GM23338 (cell line): ENCODE data around the gene DR1. TPM values are rescaled to one million over a fixed set of nuclear protein-coding genes. Genes with fewer than 3 reads are reported as not detected.

Experiments used
- ATAC-seq: fragments of 200-7000 bp; cut with Tn5 transposase; 3 replicates; pipeline ENCODE4 v1.9.1; 2020
- DNase-seq: peaks from one replicate; pipeline ENCODE4 v3.0.0-alpha.2; 2015; ENCODE audit warnings: low spot score
- H2AFZ ChIP-seq: fragments of 200-600 bp; sonication (generic); 2 replicates; pipeline ENCODE4 v1.8.0; 2016; ENCODE audit warnings: antibody characterized with exemption, mild to moderate bottlenecking, moderate library complexity
- H3F3A ChIP-seq: fragments of 200-600 bp; sonication (generic); replicated peaks from 2 replicates; pipeline ENCODE4 v1.8.0; 2017; ENCODE audit warnings: antibody characterized with exemption, mixed run types, low read depth
- H3K27ac ChIP-seq: fragments of 200-600 bp; sonication (generic); 2 replicates; pipeline ENCODE4 v1.6.1; 2016; ENCODE audit warnings: low read depth
- H3K27me3 ChIP-seq: fragments of 200-600 bp; sonication (generic); 2 replicates; pipeline ENCODE4 v1.8.0; 2016; ENCODE audit warnings: mild to moderate bottlenecking, mixed run types, moderate library complexity; ENCODE audit not compliant: insufficient read depth
- H3K36me3 ChIP-seq: fragments of 200-600 bp; sonication (generic); 2 replicates; pipeline ENCODE4 v1.8.0; 2016; ENCODE audit warnings: mild to moderate bottlenecking; ENCODE audit not compliant: insufficient read depth
- H3K4me1 ChIP-seq: fragments of 200-600 bp; sonication (generic); 2 replicates; pipeline ENCODE4 v1.8.0; 2016; ENCODE audit warnings: mild to moderate bottlenecking, moderate library complexity; ENCODE audit not compliant: insufficient read depth
- H3K4me2 ChIP-seq: fragments of 200-600 bp; sonication (generic); 2 replicates; pipeline ENCODE4 v1.7.1; 2017; ENCODE audit warnings: mixed run types
- H3K4me3 ChIP-seq: fragments of 200-600 bp; sonication (generic); 2 replicates; pipeline ENCODE4 v1.6.1; 2016; ENCODE audit warnings: mixed run types
- H3K79me2 ChIP-seq: fragments of 200-600 bp; sonication (generic); replicated peaks from 2 replicates; pipeline ENCODE4 v1.8.0; 2017; ENCODE audit warnings: mild to moderate bottlenecking; ENCODE audit not compliant: insufficient read depth
- H3K9me2 ChIP-seq: fragments of 200-600 bp; sonication (generic); 2 replicates; pipeline ENCODE4 v1.8.0; 2017; ENCODE audit not compliant: insufficient read depth
- H4K20me1 ChIP-seq: fragments of 200-600 bp; sonication (generic); replicated peaks from 2 replicates; pipeline ENCODE4 v1.8.0; 2017; ENCODE audit warnings: mild to moderate bottlenecking; ENCODE audit not compliant: insufficient read depth
- H3K27ac Mint-ChIP-seq: 2 replicates; pipeline ENCODE4 v1.8.0; 2020; ENCODE audit warnings: inconsistent platforms, mild to moderate bottlenecking, moderate library complexity, mixed read lengths
- H3K27me3 Mint-ChIP-seq: 3 replicates; pipeline ENCODE4 v1.8.0; 2022; ENCODE audit warnings: low read depth, mild to moderate bottlenecking, moderate library complexity, mixed read lengths, inconsistent platforms; ENCODE audit not compliant: insufficient read depth, poor library complexity
- H3K36me3 Mint-ChIP-seq: 3 replicates; pipeline ENCODE4 v1.8.0; 2021; ENCODE audit warnings: low read depth, mild to moderate bottlenecking, inconsistent platforms, moderate library complexity, mixed read lengths
- H3K4me1 Mint-ChIP-seq: 3 replicates; pipeline ENCODE4 v1.8.0; 2020; ENCODE audit warnings: mild to moderate bottlenecking, inconsistent platforms, mixed read lengths
- H3K4me3 Mint-ChIP-seq: 3 replicates; pipeline ENCODE4 v1.8.0; 2021; ENCODE audit warnings: moderate library complexity, mild to moderate bottlenecking, inconsistent platforms, mixed read lengths
- H3K9me3 Mint-ChIP-seq: 3 replicates; pipeline ENCODE4 v1.8.0; 2020; ENCODE audit warnings: moderate library complexity, mild to moderate bottlenecking, inconsistent platforms, mixed read lengths
- CREB1 ChIP-seq: fragments of 250-450 bp; sonication (Bioruptor Pico); IDR thresholded peaks from 2 replicates; pipeline ENCODE4 v1.5.0; 2020; ENCODE audit warnings: low read depth, mild to moderate bottlenecking, moderate library complexity
- CTCF ChIP-seq, 2 experiments: fragments of 200-600 bp in 1 of 2; sonication (generic) in 1 of 2; conservative IDR thresholded peaks; 2 replicates each; pipeline versions ENCODE4 v1.5.1 to v1.6.1; 2016 to 2017; ENCODE audit warnings: antibody characterized with exemption in 2 of 2, low read depth in 2 of 2, mild to moderate bottlenecking in 2 of 2, moderate library complexity in 1 of 2
- EZH2 ChIP-seq: fragments of 200-600 bp; sonication (generic); IDR thresholded peaks from one replicate; pipeline ENCODE4 v1.8.0; 2017; ENCODE audit warnings: antibody characterized with exemption, mild to moderate bottlenecking, low read depth; ENCODE audit not compliant: unreplicated experiment
- EZH2phosphoT487 ChIP-seq: fragments of 200-600 bp; sonication (generic); IDR thresholded peaks from one replicate; pipeline ENCODE4 v1.8.1; 2018; ENCODE audit warnings: antibody characterized with exemption; ENCODE audit not compliant: unreplicated experiment
- JUNB ChIP-seq: IDR thresholded peaks from one replicate; pipeline ENCODE4 v1.6.1; 2016; ENCODE audit warnings: antibody characterized with exemption; ENCODE audit not compliant: unreplicated experiment
- POLR2AphosphoS5 ChIP-seq: IDR thresholded peaks from 2 replicates; pipeline ENCODE4 v1.6.1; 2016; ENCODE audit warnings: antibody characterized with exemption, low read depth
- REST ChIP-seq: IDR thresholded peaks from one replicate; pipeline ENCODE4 v1.6.1; 2018; ENCODE audit warnings: antibody characterized with exemption; ENCODE audit not compliant: unreplicated experiment
- STAT1 ChIP-seq: IDR thresholded peaks from one replicate; pipeline ENCODE4 v1.6.1; 2016; ENCODE audit warnings: antibody characterized with exemption; ENCODE audit not compliant: unreplicated experiment
- ZNF114 ChIP-seq: fragments of 250-450 bp; sonication (Bioruptor Pico); IDR thresholded peaks from 2 replicates; pipeline ENCODE4 v1.5.0; 2020; ENCODE audit warnings: mild to moderate bottlenecking, moderate library complexity
- polyA plus RNA-seq: library from polyadenylated mRNA; unstranded; fragments of >200 nt; fragmentation: Nextera tagmentation; extraction: Ambion mirVana; gene quantifications from 2 replicates; pipeline ENCODE4 v1.2.1, GENCODE V29; 2016
- total RNA-seq: library from RNA; depleted of rRNA; stranded (reverse); fragments of >200 nt; shearing (Covaris generic); gene quantifications from 2 replicates; pipeline ENCODE4 v1.2.3, GENCODE V29; 2014

Gene DR1
- total and polyA plus RNA-seq, 2 experiments from 2014 or later, result 20.9 to 61.2 TPM

GRCh38 chr1:93352376-93352775, 6.7 kb downstream of the DR1 start (continued):
- TF ChIP-seq REST, result no peak
- no peak for TF ChIP-seq JUNB
- no peak for TF ChIP-seq ZNF114 (CRISPR knock-in tag)
- TF ChIP-seq EZH2, result no peak
- no peak for TF ChIP-seq EZH2phosphoT487
- TF ChIP-seq POLR2AphosphoS5, result no peak
- no peak for TF ChIP-seq CREB1 (CRISPR knock-in tag)
- TF ChIP-seq CTCF (conservative IDR thresholded peaks at IDR 0.05; ENCODE audit: low read depth in 2 of 2), result no peak
- TF ChIP-seq STAT1, result no peak

GRCh38 chr1:93353286-93353685, 7.6 kb downstream of the DR1 start:
- DNase-seq (no peak), ATAC-seq (no peak)
- peaks cover 27% of the 10 kb centered on the region for H3K36me3 ChIP-seq
- H3F3A ChIP-seq, result no peaks in the 10 kb centered on the region
- H4K20me1 ChIP-seq, result peaks cover 20% of the 10 kb centered on the region
- Mint-ChIP-seq H3K4me3 (no peak overlapping the region), H3K4me1 (peaks cover 13% of the 10 kb centered on the region; the same call in 2 of the 3 replicates), H3K27ac (no peak overlapping the region), H3K9me3 (no peaks in the 10 kb centered on the region), H3K36me3 (peaks cover 44% of the 10 kb centered on the region), H3K27me3 (no peaks in the 10 kb centered on the region)
- H3K4me3 ChIP-seq, result no peak overlapping the region
- H2AFZ ChIP-seq, result no peak overlapping the region
- H3K9me2 ChIP-seq, result no peaks in the 10 kb centered on the region
- H3K27me3 ChIP-seq, result no peaks in the 10 kb centered on the region
- H3K79me2 ChIP-seq, result peaks cover 99% of the 10 kb centered on the region
- no peak overlapping the region for H3K4me2 ChIP-seq
- TF ChIP-seq REST, result no peak
- TF ChIP-seq ZNF114 (CRISPR knock-in tag), result no peak
- TF ChIP-seq EZH2phosphoT487, result no peak
- no peak for TF ChIP-seq STAT1
- TF ChIP-seq POLR2AphosphoS5, result no peak
- H3K4me1 ChIP-seq, result peaks cover 23% of the 10 kb centered on the region
- peak overlapping the region; percentile 52 for H3K27ac ChIP-seq
